ENCODE data around the gene AMZ1.
"Not testable (repeated sequence)": the region's sequence is repeated elsewhere in the genome, so short reads cannot be mapped to it uniquely, and the experiment has no call there.

The AMZ1 gene

DNA sequence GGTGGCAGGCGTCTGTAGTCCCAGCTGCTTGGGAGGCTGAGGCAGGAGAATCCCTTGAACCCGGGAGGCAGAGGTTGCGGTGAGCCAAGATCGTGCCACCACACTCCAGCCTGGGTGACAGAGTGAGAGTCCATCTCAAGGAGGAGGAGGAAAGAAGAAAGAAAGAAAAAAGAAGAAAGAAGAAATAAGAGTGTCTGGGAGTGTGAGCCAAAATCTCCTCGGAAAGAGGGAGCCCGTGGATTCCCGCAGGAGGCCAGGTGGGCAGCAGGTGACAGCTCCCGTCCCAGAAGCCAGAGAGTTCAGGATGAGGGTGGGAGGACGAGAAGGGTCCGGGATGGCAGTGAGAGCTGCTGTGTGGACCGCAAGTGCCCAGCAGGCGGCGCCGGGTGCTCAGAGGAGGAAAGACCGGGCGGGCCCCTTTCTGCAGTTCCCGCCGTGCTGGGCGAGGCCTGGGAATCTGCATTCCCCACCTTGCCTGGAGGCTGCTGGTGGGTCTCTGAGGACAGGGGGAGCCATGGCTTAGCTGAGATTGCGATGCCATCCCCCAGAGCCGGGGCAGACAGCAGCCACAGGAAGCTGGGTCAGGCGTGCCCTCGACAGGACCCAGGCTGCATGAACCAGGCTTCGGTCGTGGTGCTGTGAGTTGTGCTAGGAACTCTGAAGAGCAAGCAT, 17.1 kb upstream of the AMZ1 start:
- H3K27me3 Mint-ChIP-seq, result peaks cover 19% of the 10 kb centered on the region
- H3K4me3 Mint-ChIP-seq, result peak overlapping the region; percentile 15
- DNase-seq (ENCODE audit: low spot score in 2 of 2) (peak; percentile 57 to 60), ATAC-seq (ENCODE audit: low read depth) (peak; percentile 94)
- peaks cover 2% of the 10 kb centered on the region for H3K9me3 Mint-ChIP-seq
- H3K4me1 Mint-ChIP-seq, result peaks cover 11% of the 10 kb centered on the region
- H3K27ac Mint-ChIP-seq, result no peak overlapping the region
- H3K36me3 Mint-ChIP-seq, result no peaks in the 10 kb centered on the region

DNA sequence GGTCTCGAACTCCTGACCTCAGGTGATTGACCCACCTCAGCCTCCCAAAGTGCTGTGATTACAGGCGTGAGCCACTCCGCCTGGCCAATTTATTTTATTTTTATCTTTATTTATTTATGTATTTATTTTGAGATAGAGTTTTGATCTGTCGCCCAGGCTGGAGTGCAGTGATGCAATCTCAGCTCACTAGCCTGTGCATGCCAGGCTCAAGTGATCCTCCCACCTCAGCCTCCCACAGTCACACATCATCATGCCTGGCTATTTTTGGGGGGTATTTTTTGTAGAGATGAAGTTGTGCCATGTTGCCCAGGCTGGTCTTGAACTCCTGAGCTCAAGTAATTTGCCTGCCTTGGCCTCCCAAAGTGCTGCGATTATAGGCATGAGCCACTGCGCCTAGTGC, 14.8 kb upstream of the AMZ1 start:
- not testable (repeated sequence) for H3K27ac Mint-ChIP-seq, H3K27me3 Mint-ChIP-seq

DNA sequence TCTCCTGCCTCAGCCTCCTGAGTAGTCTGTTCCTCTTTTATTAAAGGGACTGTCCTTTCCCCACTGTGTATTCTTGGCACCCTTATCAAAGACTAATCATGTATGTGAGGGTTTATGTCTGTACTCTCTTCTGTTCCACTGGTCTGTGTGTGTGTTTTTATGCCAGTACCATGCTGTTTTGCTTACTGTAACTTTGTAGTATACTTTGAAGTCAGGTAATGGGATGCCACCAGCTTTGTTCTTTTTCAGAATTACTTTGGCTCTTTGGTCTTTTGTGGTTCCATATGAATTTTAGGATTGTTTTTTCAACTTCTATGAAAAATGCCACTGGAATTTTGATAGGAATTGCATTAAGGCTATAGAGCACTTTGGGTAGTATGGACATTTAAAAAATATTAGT, 14.1 kb upstream of the AMZ1 start:
- ATAC-seq (ENCODE audit: low read depth), result no peak
- no peak for DNase-seq (ENCODE audit: low spot score in 2 of 2)
- Mint-ChIP-seq H3K27me3 (peaks cover 6% of the 10 kb centered on the region), H3K27ac (no peak overlapping the region), H3K9me3 (peaks cover 2% of the 10 kb centered on the region), H3K4me1 (peaks cover 11% of the 10 kb centered on the region), H3K4me3 (no peak overlapping the region), H3K36me3 (no peaks in the 10 kb centered on the region)

More for the DNA sequence above, 14.8 kb upstream of the AMZ1 start:
- not testable (repeated sequence) for ATAC-seq (ENCODE audit: low read depth); H3K4me3 Mint-ChIP-seq; H3K9me3 Mint-ChIP-seq; DNase-seq (ENCODE audit: low spot score in 2 of 2); H3K36me3 Mint-ChIP-seq
- H3K4me1 Mint-ChIP-seq, result peaks cover 11% of the 10 kb centered on the region

GRCh38 chr7:2675256-2675764, 12.7 kb upstream of the AMZ1 start:
- Mint-ChIP-seq H3K27me3 (no peaks in the 10 kb centered on the region), H3K36me3 (no peaks in the 10 kb centered on the region), H3K4me3 (no peak overlapping the region), H3K9me3 (peaks cover 2% of the 10 kb centered on the region), H3K4me1 (peaks cover 6% of the 10 kb centered on the region), H3K27ac (no peak overlapping the region)
- ATAC-seq (ENCODE audit: low read depth) (no peak), DNase-seq (ENCODE audit: low spot score in 2 of 2) (no peak)

DNA sequence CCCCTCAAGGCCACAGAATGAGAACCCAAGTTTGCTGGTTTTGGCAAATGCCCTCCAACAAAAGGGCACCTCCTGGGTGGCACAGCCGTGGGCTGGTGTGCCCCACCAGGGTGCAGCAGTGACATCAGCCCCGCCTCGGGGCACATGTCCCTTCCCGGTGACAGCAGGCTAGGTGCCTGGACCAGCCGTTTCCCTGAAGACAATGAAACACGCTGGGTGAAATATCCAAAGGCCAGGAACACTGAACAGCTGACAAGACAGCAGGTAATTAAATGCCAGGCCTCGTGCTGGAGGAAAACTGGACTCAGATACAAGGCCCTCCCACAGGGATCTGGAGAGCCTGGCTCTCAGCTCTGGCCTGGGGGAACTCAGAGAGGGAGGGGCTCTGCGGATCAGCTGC, 11.4 kb upstream of the AMZ1 start:
- H3K27me3 Mint-ChIP-seq, H3K36me3 Mint-ChIP-seq, H3K27ac Mint-ChIP-seq: not testable (repeated sequence)

GRCh38 chr7:2678454-2678853, 9.5 kb upstream of the AMZ1 start:
- H3K4me1 Mint-ChIP-seq, H3K36me3 Mint-ChIP-seq: not testable (repeated sequence)

More for the DNA sequence above, 11.4 kb upstream of the AMZ1 start:
- H3K9me3 Mint-ChIP-seq; H3K4me1 Mint-ChIP-seq; H3K4me3 Mint-ChIP-seq; DNase-seq (ENCODE audit: low spot score in 2 of 2); ATAC-seq (ENCODE audit: low read depth): not testable (repeated sequence)

GRCh38 chr7:2679135-2680127, 8.6 kb upstream of the AMZ1 start:
- not testable (repeated sequence) for H3K9me3 Mint-ChIP-seq; H3K36me3 Mint-ChIP-seq; H3K4me3 Mint-ChIP-seq; ATAC-seq (ENCODE audit: low read depth); H3K4me1 Mint-ChIP-seq; DNase-seq (ENCODE audit: low spot score in 2 of 2); H3K27ac Mint-ChIP-seq
- peaks cover 14% of the 10 kb centered on the region for H3K27me3 Mint-ChIP-seq

More at GRCh38 chr7:2678454-2678853, 9.5 kb upstream of the AMZ1 start:
- not testable (repeated sequence) for H3K9me3 Mint-ChIP-seq; DNase-seq (ENCODE audit: low spot score in 2 of 2); H3K27ac Mint-ChIP-seq; ATAC-seq (ENCODE audit: low read depth); H3K4me3 Mint-ChIP-seq
- peaks cover 12% of the 10 kb centered on the region for H3K27me3 Mint-ChIP-seq

DNA sequence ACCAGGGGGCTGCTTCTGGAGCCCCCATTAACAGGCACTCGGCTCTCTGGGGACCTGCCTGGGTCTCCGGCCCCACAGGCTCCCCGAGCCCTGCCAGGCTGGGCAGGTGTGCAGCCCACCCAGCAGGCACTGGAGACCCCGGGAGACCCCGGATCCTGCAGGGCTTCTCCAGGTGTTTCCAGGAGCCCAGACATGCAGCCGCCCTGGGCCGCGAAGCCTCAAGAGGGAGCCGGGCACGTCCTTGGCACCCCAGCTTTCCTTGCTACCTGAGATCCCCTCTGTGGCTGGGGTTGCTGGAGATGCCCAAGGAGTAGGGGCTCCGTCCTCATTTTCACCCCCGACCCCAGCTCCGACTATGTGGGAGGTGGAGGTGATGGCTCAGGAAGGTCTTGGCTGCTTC, 7.7 kb upstream of the AMZ1 start:
- no peaks in the 10 kb centered on the region for H3K36me3 Mint-ChIP-seq
- DNase-seq (ENCODE audit: low spot score in 2 of 2) (no peak), ATAC-seq (ENCODE audit: low read depth) (no peak)
- peaks cover 15% of the 10 kb centered on the region for H3K27me3 Mint-ChIP-seq
- H3K4me1 Mint-ChIP-seq, result no peaks in the 10 kb centered on the region
- H3K9me3 Mint-ChIP-seq, result no peaks in the 10 kb centered on the region
- no peak overlapping the region for H3K27ac Mint-ChIP-seq
- H3K4me3 Mint-ChIP-seq, result no peak overlapping the region

DNA sequence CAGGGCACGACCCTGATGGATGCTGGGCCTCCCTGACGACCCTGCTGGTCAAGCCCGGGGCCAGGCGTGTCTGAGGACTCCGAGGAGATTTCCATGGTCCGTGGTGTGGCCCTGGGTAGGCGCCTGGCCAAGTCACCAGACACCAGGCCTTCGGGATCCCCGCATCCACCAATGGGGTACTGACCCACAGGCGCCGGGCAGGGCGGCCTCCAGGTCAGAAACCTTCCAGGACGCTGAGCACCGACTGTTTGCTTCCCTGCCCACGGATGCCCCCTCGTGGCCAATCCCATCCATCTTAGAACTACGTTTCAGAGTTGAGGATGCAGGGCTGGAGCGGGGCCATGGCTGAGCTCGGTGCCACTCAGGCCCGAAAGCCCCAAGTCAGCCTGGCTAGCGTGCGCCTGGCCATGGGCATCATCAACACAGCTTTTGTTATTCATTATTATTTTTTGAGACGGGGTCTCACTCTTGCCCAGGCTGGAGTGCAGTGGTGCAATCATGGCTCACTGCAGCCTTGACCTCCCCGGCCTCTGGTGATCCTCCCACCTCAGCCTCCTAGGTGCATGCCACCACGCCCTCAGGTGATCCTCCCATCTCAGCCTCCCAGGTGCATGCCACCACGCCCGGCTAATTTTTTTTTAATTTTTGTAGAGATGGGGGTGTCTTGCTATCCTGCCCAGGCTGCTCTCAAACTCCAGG, 7.1 kb upstream of the AMZ1 start:
- Mint-ChIP-seq H3K27ac (no peak overlapping the region), H3K36me3 (no peaks in the 10 kb centered on the region), H3K4me1 (no peaks in the 10 kb centered on the region), H3K9me3 (no peaks in the 10 kb centered on the region), H3K4me3 (no peak overlapping the region), H3K27me3 (peaks cover 15% of the 10 kb centered on the region)
- ATAC-seq (ENCODE audit: low read depth) (peak; percentile 75), DNase-seq (ENCODE audit: low spot score in 2 of 2) (peak; percentile 58)

- no peak overlapping the region for H3K4me3 Mint-ChIP-seq
- H3K36me3 Mint-ChIP-seq, result no peaks in the 10 kb centered on the region
- ATAC-seq (ENCODE audit: low read depth), result no peak
- H3K4me1 Mint-ChIP-seq, result peaks cover under 1% of the 10 kb centered on the region
- no peak for DNase-seq (ENCODE audit: low spot score in 2 of 2)
- peaks cover 15% of the 10 kb centered on the region for H3K27me3 Mint-ChIP-seq
- no peak overlapping the region for H3K27ac Mint-ChIP-seq
- H3K9me3 Mint-ChIP-seq, result no peaks in the 10 kb centered on the region
Observed at GRCh38 chr7:2681929-2682799, 5.8 kb upstream of the AMZ1 start.

- peaks cover 10% of the 10 kb centered on the region for H3K4me1 Mint-ChIP-seq
- H3K36me3 Mint-ChIP-seq, result no peaks in the 10 kb centered on the region
- H3K4me3 Mint-ChIP-seq, result no peak overlapping the region
- no peak overlapping the region for H3K27ac Mint-ChIP-seq
- H3K27me3 Mint-ChIP-seq, result peaks cover 22% of the 10 kb centered on the region
- ATAC-seq (ENCODE audit: low read depth), result no peak
- no peaks in the 10 kb centered on the region for H3K9me3 Mint-ChIP-seq
- no peak for DNase-seq (ENCODE audit: low spot score in 2 of 2)
Observed at GRCh38 chr7:2684501-2684900, 3.5 kb upstream of the AMZ1 start.

GRCh38 chr7:2686101-2686500, 1.9 kb upstream of the AMZ1 start:
- Mint-ChIP-seq H3K36me3 (no peaks in the 10 kb centered on the region), H3K4me3 (no peak overlapping the region), H3K27me3 (peaks cover 26% of the 10 kb centered on the region), H3K4me1 (peaks cover 12% of the 10 kb centered on the region), H3K27ac (no peak overlapping the region), H3K9me3 (no peaks in the 10 kb centered on the region)
- DNase-seq (ENCODE audit: low spot score in 2 of 2) (no peak), ATAC-seq (ENCODE audit: low read depth) (no peak)

DNA sequence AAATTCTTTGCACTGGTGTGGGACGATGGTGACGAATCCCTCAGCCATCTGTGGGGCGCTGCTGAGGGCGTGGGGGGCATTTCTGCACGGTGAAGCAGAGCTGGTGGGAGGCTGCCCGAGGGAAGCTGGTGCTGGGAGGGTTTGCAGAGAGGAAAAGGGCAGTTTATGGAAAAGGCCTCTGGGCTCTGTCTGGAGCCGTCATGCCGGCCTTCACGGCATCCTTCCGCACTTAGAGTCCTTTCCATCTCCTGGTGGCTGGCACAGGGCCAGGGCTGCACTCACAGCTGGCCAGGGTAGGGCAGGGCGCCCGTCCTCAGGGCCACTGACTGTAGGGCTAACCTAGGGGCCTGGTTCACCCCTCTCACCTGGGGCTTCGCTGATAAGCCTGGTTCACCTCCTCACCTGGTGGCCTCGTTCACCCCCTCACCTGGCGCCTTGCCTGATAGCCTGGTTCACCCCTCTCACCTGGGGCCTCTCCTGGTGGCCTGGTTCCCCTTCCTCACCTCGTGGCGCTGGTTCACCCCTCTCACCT, 598 bp upstream of the AMZ1 start:
- no peaks in the 10 kb centered on the region for H3K9me3 Mint-ChIP-seq
- no peaks in the 10 kb centered on the region for H3K36me3 Mint-ChIP-seq
- peaks cover 12% of the 10 kb centered on the region for H3K4me1 Mint-ChIP-seq
- no peak overlapping the region for H3K27ac Mint-ChIP-seq
- DNase-seq (ENCODE audit: low spot score in 2 of 2), result no peak
- peaks cover 25% of the 10 kb centered on the region for H3K27me3 Mint-ChIP-seq
- no peak overlapping the region for H3K4me3 Mint-ChIP-seq
- no peak for ATAC-seq (ENCODE audit: low read depth)

All from memory B cell (primary cell).